Mesenchymal stem cell (in vitro differentiated cells and primary cell): ENCODE measurements around the gene FRMD4B.

ENCODE experiments used
- DNase-seq: peaks from one replicate; pipeline ENCODE4 v3.0.0-alpha.2; 2013
- H2AFZ ChIP-seq: one replicate; pipeline ENCODE4 v1.6.1; 2013; ENCODE audit warnings: low read depth, mild to moderate bottlenecking, control low read depth, inconsistent platforms, low read length, moderate library complexity
- H2AK5ac ChIP-seq: 2 replicates; pipeline ENCODE4 v1.6.1; 2013; ENCODE audit warnings: low read length, moderate library complexity, mild to moderate bottlenecking, inconsistent platforms; ENCODE audit not compliant: severe bottlenecking
- H2BK120ac ChIP-seq: one replicate; pipeline ENCODE4 v1.6.1; 2013; ENCODE audit warnings: low read depth, mild to moderate bottlenecking, inconsistent platforms, low read length, moderate library complexity
- H2BK12ac ChIP-seq, 2 experiments: one replicate each; pipeline ENCODE4 v1.6.1; 2013; ENCODE audit warnings: inconsistent platforms in 2 of 2, low read length in 2 of 2, mild to moderate bottlenecking in 2 of 2, moderate library complexity in 2 of 2, control low read depth in 1 of 2
- H2BK15ac ChIP-seq: one replicate; pipeline ENCODE4 v1.6.1; 2013; ENCODE audit warnings: mild to moderate bottlenecking, low read depth, inconsistent platforms; ENCODE audit not compliant: poor library complexity, severe bottlenecking
- H2BK5ac ChIP-seq: 2 replicates; pipeline ENCODE4 v1.6.1; 2013; ENCODE audit warnings: low read depth, mild to moderate bottlenecking, low read length, control low read depth, inconsistent platforms; ENCODE audit not compliant: poor library complexity, severe bottlenecking
- H3K14ac ChIP-seq, 2 experiments: one replicate each; pipeline ENCODE4 v1.6.1; 2013; ENCODE audit warnings: inconsistent platforms in 2 of 2, low read length in 2 of 2, control low read depth in 1 of 2, mild to moderate bottlenecking in 1 of 2, moderate library complexity in 1 of 2
- H3K18ac ChIP-seq, 2 experiments: one replicate each; pipeline ENCODE4 v1.6.1; 2013; ENCODE audit warnings: inconsistent platforms in 2 of 2, low read length in 2 of 2, control low read depth in 1 of 2, low read depth in 1 of 2, mild to moderate bottlenecking in 1 of 2
- H3K23ac ChIP-seq, 2 experiments: one replicate each; pipeline ENCODE4 v1.6.1; 2013; ENCODE audit warnings: inconsistent platforms in 2 of 2, low read length in 2 of 2, mild to moderate bottlenecking in 2 of 2, moderate library complexity in 2 of 2, control low read depth in 1 of 2
- H3K27ac ChIP-seq: 2 replicates; pipeline ENCODE4 v1.5.1; 2013; ENCODE audit warnings: mild to moderate bottlenecking, moderate library complexity, low read length, control low read depth, inconsistent platforms; ENCODE audit not compliant: poor library complexity, severe bottlenecking
- H3K27me3 ChIP-seq, 2 experiments: 2 replicates each; pipeline versions ENCODE4 v1.6.1 to v1.7.0; 2013; ENCODE audit warnings: low read length in 2 of 2, mild to moderate bottlenecking in 2 of 2, moderate library complexity in 2 of 2, control low read depth in 1 of 2, inconsistent platforms in 1 of 2; ENCODE audit not compliant: control insufficient read depth in 1 of 2, insufficient read depth in 1 of 2
- H3K36me3 ChIP-seq, 2 experiments: 2 replicates each; pipeline versions ENCODE4 v1.6.1 to v1.7.0; 2013; ENCODE audit warnings: low read length in 2 of 2, control low read depth in 1 of 2, inconsistent platforms in 1 of 2, low read depth in 1 of 2, mild to moderate bottlenecking in 1 of 2; ENCODE audit not compliant: insufficient read depth in 2 of 2, control insufficient read depth in 1 of 2
- H3K4ac ChIP-seq, 2 experiments: one replicate each; pipeline ENCODE4 v1.6.1; 2013; ENCODE audit warnings: inconsistent platforms in 2 of 2, low read length in 2 of 2, mild to moderate bottlenecking in 2 of 2, moderate library complexity in 2 of 2, control low read depth in 1 of 2, low read depth in 1 of 2
- H3K4me1 ChIP-seq: 2 replicates; pipeline ENCODE4 v1.6.1; 2013; ENCODE audit warnings: low read depth, low read length, control low read depth; ENCODE audit not compliant: control insufficient read depth, insufficient read depth
- H3K4me2 ChIP-seq: 2 replicates; pipeline ENCODE4 v1.6.1; 2013; ENCODE audit warnings: low read length, mild to moderate bottlenecking, inconsistent platforms; ENCODE audit not compliant: poor library complexity, severe bottlenecking
- H3K4me3 ChIP-seq, 2 experiments: 2 replicates each; pipeline versions ENCODE4 v1.5.1 to v1.7.0; 2013; ENCODE audit warnings: low read length in 2 of 2, mild to moderate bottlenecking in 2 of 2, control low read depth in 1 of 2, low read depth in 1 of 2; ENCODE audit not compliant: insufficient read depth in 1 of 2
- H3K79me1 ChIP-seq: replicated peaks from 2 replicates; pipeline ENCODE4 v1.6.1; 2013; ENCODE audit warnings: mild to moderate bottlenecking, control low read depth, low read length, inconsistent platforms; ENCODE audit not compliant: poor library complexity, severe bottlenecking
- H3K9ac ChIP-seq: 2 replicates; pipeline ENCODE4 v1.7.0; 2013; ENCODE audit warnings: mild to moderate bottlenecking, low read length, moderate library complexity
- H3K9me3 ChIP-seq: 2 replicates; pipeline ENCODE4 v1.7.0; 2013; ENCODE audit warnings: mild to moderate bottlenecking, low read length; ENCODE audit not compliant: control insufficient read depth
- H4K8ac ChIP-seq: one replicate; pipeline ENCODE4 v1.6.1; 2013; ENCODE audit warnings: inconsistent platforms, mild to moderate bottlenecking, low read length, moderate library complexity
- H4K91ac ChIP-seq: one replicate; pipeline ENCODE4 v1.6.1; 2013; ENCODE audit warnings: mild to moderate bottlenecking, low read length, inconsistent platforms
- WGBS: methylation state at CpG from one replicate; pipeline ENCODE4 v1.1.7; 2013; ENCODE audit warnings: mixed read lengths; 5-methylcytosine and 5-hydroxymethylcytosine counted together

FRMD4B gene

GRCh38 chr3:69359339-69359893 is 26.5 kb downstream of the FRMD4B start:
- Histone ChIP-seq H2BK15ac (no peak overlapping the region), H3K4ac (no peak overlapping the region), H3K4me2 (no peak overlapping the region), H4K91ac (no peak overlapping the region), H3K27ac (no peak overlapping the region), H3K9ac (no peak overlapping the region), H3K23ac (no peak overlapping the region), H3K79me1 (no peaks in the 10 kb centered on the region), H3K14ac (no peak overlapping the region), H3K36me3 (no peaks in the 10 kb centered on the region), H3K4me3 (no peak overlapping the region), H2BK120ac (no peak overlapping the region), H3K4me1 (peaks cover 2% of the 10 kb centered on the region), H3K27me3 (no peaks in the 10 kb centered on the region), H4K8ac (no peak overlapping the region), H2BK5ac (no peak overlapping the region), H3K9me3 (peaks cover 7% of the 10 kb centered on the region), H2BK12ac (no peak overlapping the region), H2AFZ (no peak overlapping the region), H2AK5ac (no peak overlapping the region), H3K18ac (no peak overlapping the region)
- no peak for DNase-seq
- WGBS: 81% methylated on average over 5 of the region's 6 CpGs

DNA sequence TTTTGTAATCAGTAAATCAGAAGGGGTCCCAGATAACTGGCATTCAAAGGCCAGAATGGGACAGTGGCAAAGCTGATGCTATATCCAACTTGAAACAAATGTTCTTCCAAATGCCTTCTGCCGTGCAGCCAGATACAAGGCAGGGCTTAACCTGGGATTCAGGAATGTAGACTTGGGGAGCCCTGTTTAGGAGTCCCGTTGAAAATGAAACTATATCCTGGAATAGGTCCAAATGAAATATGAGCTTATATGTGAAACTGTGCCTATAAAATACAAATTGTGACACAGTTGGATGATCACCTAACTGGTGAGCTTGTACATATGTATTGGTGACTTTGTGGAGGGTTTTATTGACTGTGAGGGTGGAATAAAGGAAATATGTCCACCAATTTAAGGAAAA is 28.7 kb downstream of the FRMD4B start:
- Histone ChIP-seq H2BK15ac (no peak overlapping the region), H3K4me1 (no peaks in the 10 kb centered on the region), H3K14ac (no peak overlapping the region), H2BK12ac (no peak overlapping the region), H3K36me3 (no peaks in the 10 kb centered on the region), H2AK5ac (no peak overlapping the region), H2AFZ (no peak overlapping the region), H3K27ac (no peak overlapping the region), H2BK5ac (no peak overlapping the region), H3K79me1 (no peaks in the 10 kb centered on the region), H2BK120ac (no peak overlapping the region), H3K4ac (no peak overlapping the region), H3K27me3 (peaks cover 0 to 5% of the 10 kb centered on the region in 2 experiments), H3K9ac (no peak overlapping the region), H3K4me3 (no peak overlapping the region), H3K23ac (no peak overlapping the region), H4K8ac (no peak overlapping the region), H3K18ac (no peak overlapping the region), H4K91ac (no peak overlapping the region), H3K4me2 (no peak overlapping the region), H3K9me3 (peaks cover 7% of the 10 kb centered on the region)
- DNase-seq: no peak
- WGBS: 86% methylated on average over 2 of the region's 2 CpGs

GRCh38 chr3:69354948-69355347 is 30.9 kb downstream of the FRMD4B start:
- Histone ChIP-seq H3K18ac (no peak overlapping the region), H3K79me1 (no peaks in the 10 kb centered on the region), H2BK5ac (no peak overlapping the region), H4K91ac (no peak overlapping the region), H4K8ac (no peak overlapping the region), H3K9ac (no peak overlapping the region), H2BK120ac (no peak overlapping the region), H3K14ac (no peak overlapping the region), H2AK5ac (no peak overlapping the region), H3K27me3 (peaks cover 0 to 5% of the 10 kb centered on the region in 2 experiments), H3K36me3 (no peaks in the 10 kb centered on the region), H2BK12ac (no peak overlapping the region), H2AFZ (no peak overlapping the region), H2BK15ac (no peak overlapping the region), H3K4ac (no peak overlapping the region), H3K4me3 (no peak overlapping the region), H3K27ac (no peak overlapping the region), H3K4me2 (no peak overlapping the region), H3K9me3 (peaks cover 7% of the 10 kb centered on the region), H3K23ac (no peak overlapping the region), H3K4me1 (no peaks in the 10 kb centered on the region)
- DNase-seq: no peak
- 100% methylated on average over 1 of the region's 2 CpGs for WGBS

DNA sequence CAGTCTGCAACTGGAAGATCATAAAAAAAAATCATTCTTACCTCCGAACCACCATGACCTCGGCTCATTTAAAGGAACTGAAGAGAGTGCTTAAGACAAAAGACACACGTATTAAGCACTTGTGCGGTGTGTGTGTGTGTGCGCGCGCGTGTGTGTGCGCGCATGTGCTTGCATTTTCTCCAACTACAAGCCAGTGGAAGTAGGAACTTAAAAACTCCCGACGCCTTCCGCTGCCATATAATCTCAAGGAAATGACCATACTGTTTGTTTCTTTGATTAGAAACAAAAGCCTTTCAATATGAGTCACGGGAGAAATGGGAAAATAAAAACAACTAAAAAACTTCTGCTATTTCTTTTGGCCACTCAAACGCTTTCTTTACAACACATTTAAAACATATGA is 32.4 kb downstream of the FRMD4B start:
- Histone ChIP-seq H4K91ac (no peak overlapping the region), H3K36me3 (no peaks in the 10 kb centered on the region), H3K23ac (no peak overlapping the region), H2BK12ac (no peak overlapping the region), H4K8ac (no peak overlapping the region), H3K4me3 (no peak overlapping the region), H3K9me3 (no peaks in the 10 kb centered on the region), H3K27me3 (peaks cover 0 to 5% of the 10 kb centered on the region in 2 experiments), H2BK15ac (no peak overlapping the region), H3K4me2 (no peak overlapping the region), H3K27ac (no peak overlapping the region), H2AFZ (no peak overlapping the region), H3K79me1 (no peaks in the 10 kb centered on the region), H2AK5ac (no peak overlapping the region), H2BK120ac (no peak overlapping the region), H3K18ac (no peak overlapping the region), H3K9ac (no peak overlapping the region), H3K4me1 (no peaks in the 10 kb centered on the region), H2BK5ac (no peak overlapping the region), H3K4ac (no peak overlapping the region), H3K14ac (no peak overlapping the region)
- DNase-seq: no peak
- 92% methylated on average over 14 of the region's 15 CpGs for WGBS
